Measurements from ENCODE around the gene CETN3. TPM values are rescaled to one million over a fixed set of nuclear protein-coding genes. Genes with fewer than 3 reads are reported as not detected.
"Not testable (repeated sequence)": the region's sequence is repeated elsewhere in the genome, so short reads cannot be mapped to it uniquely, and the experiment has no call there.

CETN3 gene
- total RNA-seq, 1 donor from 2014 or later, result 27.8 TPM

- no peak for DNase-seq (ENCODE audit: low read depth)
- no peak for TF ChIP-seq CTCF (conservative IDR thresholded peaks at IDR 0.05; ENCODE audit: low read depth, low read length)
- no peak overlapping the region for H3K4me3 ChIP-seq (ENCODE audit: low read depth, low read length)
Measured at GRCh38 chr5:90356176-90356575, 53.4 kb downstream of the CETN3 start.

GRCh38 chr5:90355635-90356034 is 53.9 kb downstream of the CETN3 start:
- H3K4me3 ChIP-seq (ENCODE audit: low read depth, low read length), result no peak overlapping the region
- DNase-seq (ENCODE audit: low read depth), result no peak

GRCh38 chr5:90353254-90353653 is 56.3 kb downstream of the CETN3 start:
- DNase-seq (ENCODE audit: low read depth), result no peak
- no peak overlapping the region for H3K4me3 ChIP-seq (ENCODE audit: low read depth, low read length)
- no peak for TF ChIP-seq CTCF (conservative IDR thresholded peaks at IDR 0.05; ENCODE audit: low read depth, low read length)

More at GRCh38 chr5:90355635-90356034, 53.9 kb downstream of the CETN3 start:
- no peak for TF ChIP-seq CTCF (conservative IDR thresholded peaks at IDR 0.05; ENCODE audit: low read depth, low read length)

- no peak overlapping the region for H3K4me3 ChIP-seq (ENCODE audit: low read depth, low read length)
- no peak for DNase-seq (ENCODE audit: low read depth)
- no peak for TF ChIP-seq CTCF (conservative IDR thresholded peaks at IDR 0.05; ENCODE audit: low read depth, low read length)
Measured at GRCh38 chr5:90351101-90351500, 58.5 kb downstream of the CETN3 start.

- no peak overlapping the region for H3K4me3 ChIP-seq (ENCODE audit: low read depth, low read length)
- TF ChIP-seq CTCF (conservative IDR thresholded peaks at IDR 0.05; ENCODE audit: low read depth, low read length), result no peak
- DNase-seq (ENCODE audit: low read depth), result no peak
Measured at GRCh38 chr5:90347462-90347861, 62.1 kb downstream of the CETN3 start.

- no peak overlapping the region for H3K4me3 ChIP-seq (ENCODE audit: low read depth, low read length)
- DNase-seq (ENCODE audit: low read depth), result no peak
- no peak for TF ChIP-seq CTCF (conservative IDR thresholded peaks at IDR 0.05; ENCODE audit: low read depth, low read length)
Measured at GRCh38 chr5:90345684-90346083, 63.9 kb downstream of the CETN3 start.

- no peak for DNase-seq (ENCODE audit: low read depth)
- TF ChIP-seq CTCF (conservative IDR thresholded peaks at IDR 0.05; ENCODE audit: low read depth, low read length), result no peak
- H3K4me3 ChIP-seq (ENCODE audit: low read depth, low read length), result no peak overlapping the region
Measured at GRCh38 chr5:90344689-90345088, 64.9 kb downstream of the CETN3 start.

GRCh38 chr5:90343731-90344130 is 65.8 kb downstream of the CETN3 start:
- DNase-seq (ENCODE audit: low read depth); H3K4me3 ChIP-seq (ENCODE audit: low read depth, low read length): not testable (repeated sequence)
